ENCODE measurements around the gene PRDX5.

PRDX5 gene

DNA sequence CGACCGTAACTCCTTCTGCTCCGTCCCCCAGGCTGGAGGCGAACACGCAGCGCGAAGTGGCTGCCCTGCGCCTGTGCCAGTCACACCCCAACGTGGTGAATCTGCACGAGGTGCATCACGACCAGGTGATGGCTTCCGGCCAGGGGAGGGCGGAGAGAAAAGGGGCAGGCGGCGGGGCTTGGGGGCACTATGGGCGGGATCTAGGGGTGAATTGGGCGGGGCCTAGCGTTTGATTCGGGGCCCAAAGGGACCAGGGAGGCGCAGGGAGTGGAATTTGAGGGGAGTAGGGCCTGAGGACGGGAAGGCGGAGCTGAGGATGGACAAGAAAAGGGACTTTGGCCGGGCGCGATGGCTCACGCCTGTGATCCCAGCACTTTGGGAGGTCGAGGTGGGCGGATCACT, 50.8 kb downstream of the PRDX5 start:
- Histone ChIP-seq H3K4me1 (ENCODE audit: insufficient read depth, low read length) (peaks cover 2% of the 10 kb centered on the region; the same call in 1 of the 2 replicates), H3K9me3 (ENCODE audit: insufficient read depth, low read depth, low read length) (no peaks in the 10 kb centered on the region), H3K36me3 (ENCODE audit: insufficient read depth, low read depth, low read length) (peaks cover 19% of the 10 kb centered on the region), H3K27me3 (ENCODE audit: insufficient read depth, low read length) (no peaks in the 10 kb centered on the region), H3K27ac (ENCODE audit: low read length) (no peak overlapping the region), H3K9ac (ENCODE audit: low read depth, low read length) (no peak overlapping the region), H3K4me3 (ENCODE audit: low read length) (no peak overlapping the region)

- Histone ChIP-seq H3K9me3 (ENCODE audit: insufficient read depth, low read depth, low read length) (no peaks in the 10 kb centered on the region), H3K4me1 (ENCODE audit: insufficient read depth, low read length) (peaks cover 4% of the 10 kb centered on the region; the same call in 1 of the 2 replicates), H3K27me3 (ENCODE audit: insufficient read depth, low read length) (no peaks in the 10 kb centered on the region), H3K36me3 (ENCODE audit: insufficient read depth, low read depth, low read length) (peaks cover 15% of the 10 kb centered on the region), H3K4me3 (ENCODE audit: low read length) (no peak overlapping the region), H3K9ac (ENCODE audit: low read depth, low read length) (no peak overlapping the region), H3K27ac (ENCODE audit: low read length) (no peak overlapping the region)
Observed at GRCh38 chr11:64369440-64370421, 51.8 kb downstream of the PRDX5 start.

GRCh38 chr11:64371201-64371600, 53.3 kb downstream of the PRDX5 start:
- Histone ChIP-seq H3K27ac (ENCODE audit: low read length) (no peak overlapping the region), H3K9ac (ENCODE audit: low read depth, low read length) (no peak overlapping the region), H3K4me3 (ENCODE audit: low read length) (no peak overlapping the region), H3K36me3 (ENCODE audit: insufficient read depth, low read depth, low read length) (peaks cover 7% of the 10 kb centered on the region), H3K27me3 (ENCODE audit: insufficient read depth, low read length) (no peaks in the 10 kb centered on the region), H3K4me1 (ENCODE audit: insufficient read depth, low read length) (peaks cover 4% of the 10 kb centered on the region; the same call in 1 of the 2 replicates), H3K9me3 (ENCODE audit: insufficient read depth, low read depth, low read length) (no peaks in the 10 kb centered on the region)

Measured in iPS-20b (cell line).